Measurements from ENCODE around the gene PYDC1. TPM values are rescaled to one million over a fixed set of nuclear protein-coding genes. Genes with fewer than 3 reads are reported as not detected.

The PYDC1 gene
- total and polyA plus RNA-seq, 2 of the 13 experiments (the other 11 are each of a cell fraction or from before 2014, with no cell fraction given): not detected

GRCh38 chr16:31196324-31197088, 20.4 kb downstream of the PYDC1 start (continued):
- TF ChIP-seq MYC (CRISPR knock-in tag; IDR thresholded peaks at IDR 0.05; ENCODE audit: borderline replicate concordance): no peak
- TF ChIP-seq ZNF354B (CRISPR knock-in tag; IDR thresholded peaks at IDR 0.05): no peak
- TF ChIP-seq, protein P1, sequence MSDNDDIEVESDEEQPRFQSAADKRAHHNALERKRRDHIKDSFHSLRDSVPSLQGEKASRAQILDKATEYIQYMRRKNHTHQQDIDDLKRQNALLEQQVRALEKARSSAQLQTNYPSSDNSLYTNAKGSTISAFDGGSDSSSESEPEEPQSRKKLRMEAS (IDR thresholded peaks at IDR 0.05): no peak
- peak; percentile 44; the same call in 1 of the 2 replicates for TF ChIP-seq ZC3H13 (CRISPR knock-in tag; IDR thresholded peaks at IDR 0.05)
- TF ChIP-seq ZNF775 (CRISPR knock-in tag; IDR thresholded peaks at IDR 0.05; ENCODE audit: borderline replicate concordance): no peak
- TF ChIP-seq SIN3A (IDR thresholded peaks at IDR 0.05; ENCODE audit: borderline replicate concordance, low read depth, low read length): no peak
- peak; percentile 97 for TF ChIP-seq RBM22 (optimal IDR thresholded peaks at IDR 0.05; ENCODE audit: low read length)
- TF ChIP-seq ZNF430 (CRISPR knock-in tag; IDR thresholded peaks at IDR 0.05): no peak
- TF ChIP-seq ZFP62 (CRISPR knock-in tag; IDR thresholded peaks at IDR 0.05): no peak
- peak; percentile 63; the same call in 1 of the 2 replicates for TF ChIP-seq RBFOX2 (IDR thresholded peaks at IDR 0.05; ENCODE audit: low read depth, low read length)
- TF ChIP-seq PITX1 (CRISPR knock-in tag; IDR thresholded peaks at IDR 0.05): no peak
- 0 out of 2 replicates have a peak, but pooled peaks have one; percentile 30 for TF ChIP-seq HOMEZ (CRISPR knock-in tag; IDR thresholded peaks at IDR 0.05; ENCODE audit: low read depth)
- TF ChIP-seq, protein P2, sequence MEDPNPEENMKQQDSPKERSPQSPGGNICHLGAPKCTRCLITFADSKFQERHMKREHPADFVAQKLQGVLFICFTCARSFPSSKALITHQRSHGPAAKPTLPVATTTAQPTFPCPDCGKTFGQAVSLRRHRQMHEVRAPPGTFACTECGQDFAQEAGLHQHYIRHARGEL (CRISPR knock-in tag; IDR thresholded peaks at IDR 0.05): no peak
- TF ChIP-seq, protein P3, sequence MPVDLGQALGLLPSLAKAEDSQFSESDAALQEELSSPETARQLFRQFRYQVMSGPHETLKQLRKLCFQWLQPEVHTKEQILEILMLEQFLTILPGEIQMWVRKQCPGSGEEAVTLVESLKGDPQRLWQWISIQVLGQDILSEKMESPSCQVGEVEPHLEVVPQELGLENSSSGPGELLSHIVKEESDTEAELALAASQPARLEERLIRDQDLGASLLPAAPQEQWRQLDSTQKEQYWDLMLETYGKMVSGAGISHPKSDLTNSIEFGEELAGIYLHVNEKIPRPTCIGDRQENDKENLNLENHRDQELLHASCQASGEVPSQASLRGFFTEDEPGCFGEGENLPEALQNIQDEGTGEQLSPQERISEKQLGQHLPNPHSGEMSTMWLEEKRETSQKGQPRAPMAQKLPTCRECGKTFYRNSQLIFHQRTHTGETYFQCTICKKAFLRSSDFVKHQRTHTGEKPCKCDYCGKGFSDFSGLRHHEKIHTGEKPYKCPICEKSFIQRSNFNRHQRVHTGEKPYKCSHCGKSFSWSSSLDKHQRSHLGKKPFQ (CRISPR knock-in tag; IDR thresholded peaks at IDR 0.05; ENCODE audit: insufficient replicate concordance): no peak
- no peak for TF ChIP-seq HOXA9 (CRISPR knock-in tag; IDR thresholded peaks at IDR 0.05; ENCODE audit: borderline replicate concordance)
- TF ChIP-seq ZNF740 (CRISPR knock-in tag; IDR thresholded peaks at IDR 0.05): no peak
- peak; percentile 1; the same call in 1 of the 2 replicates for TF ChIP-seq SMC3 (IDR thresholded peaks at IDR 0.05; ENCODE audit: low read length)
- no peak for TF ChIP-seq MXI1 (IDR thresholded peaks at IDR 0.05; ENCODE audit: borderline replicate concordance, low read depth, low read length)
- no peak for TF ChIP-seq HIVEP1 (CRISPR knock-in tag; IDR thresholded peaks at IDR 0.05)
- TF ChIP-seq, protein P4, sequence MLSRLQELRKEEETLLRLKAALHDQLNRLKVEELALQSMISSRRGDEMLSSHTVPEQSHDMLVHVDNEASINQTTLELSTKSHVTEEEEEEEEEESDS (CRISPR knock-in tag; IDR thresholded peaks at IDR 0.05; ENCODE audit: borderline replicate concordance): no peak
- no peak for TF ChIP-seq GPBP1L1 (CRISPR knock-in tag; IDR thresholded peaks at IDR 0.05)
- no peak for TF ChIP-seq NONO (IDR thresholded peaks at IDR 0.05)
- TF ChIP-seq NONO (CRISPR knock-in tag; conservative IDR thresholded peaks at IDR 0.05): peak; percentile 47; the same call in 1 of the 2 replicates

Data from HepG2 (cell line).